Globus pallidus (tissue), 1 donor: ENCODE data around the gene MICAL3.
"Not testable (repeated sequence)": the region's sequence is repeated elsewhere in the genome, so short reads cannot be mapped to it uniquely, and the experiment has no call there.

ENCODE experiments used
- DNase-seq: peaks from one replicate; pipeline ENCODE4 v3.0.0-alpha.2; 2015; ENCODE audit warnings: low spot score

The MICAL3 gene

GRCh38 chr22:17954200-17954859 lies 70.0 kb downstream of the MICAL3 start:
- no peak for DNase-seq

GRCh38 chr22:17953147-17953546 lies 71.2 kb downstream of the MICAL3 start:
- no peak for DNase-seq

- no peak for DNase-seq
Measured at GRCh38 chr22:17952273-17952801, 72.0 kb downstream of the MICAL3 start.

GRCh38 chr22:17951315-17951714 lies 73.0 kb downstream of the MICAL3 start:
- DNase-seq, result no peak

- DNase-seq, result no peak
Measured at GRCh38 chr22:17950651-17951214, 73.6 kb downstream of the MICAL3 start.

GRCh38 chr22:17949642-17950473 lies 74.5 kb downstream of the MICAL3 start:
- DNase-seq, result no peak

- DNase-seq, result no peak
Measured at GRCh38 chr22:17948101-17948500, 76.3 kb downstream of the MICAL3 start.

- no peak for DNase-seq
Measured at GRCh38 chr22:17946662-17947367, 77.5 kb downstream of the MICAL3 start.

- no peak for DNase-seq
Measured at GRCh38 chr22:17945888-17946648, 78.3 kb downstream of the MICAL3 start.

GRCh38 chr22:17945156-17945887 lies 79.0 kb downstream of the MICAL3 start:
- no peak for DNase-seq

- no peak for DNase-seq
Measured at GRCh38 chr22:17944256-17944655, 80.1 kb downstream of the MICAL3 start.

- DNase-seq, result no peak
Measured at GRCh38 chr22:17943533-17944249, 80.7 kb downstream of the MICAL3 start.

- no peak for DNase-seq
Measured at GRCh38 chr22:17942721-17943120, 81.6 kb downstream of the MICAL3 start.

GRCh38 chr22:17941471-17942406 lies 82.6 kb downstream of the MICAL3 start:
- DNase-seq, result no peak

GRCh38 chr22:17939579-17939978 lies 84.8 kb downstream of the MICAL3 start:
- no peak for DNase-seq

GRCh38 chr22:17939011-17939410 lies 85.3 kb downstream of the MICAL3 start:
- DNase-seq, result no peak

GRCh38 chr22:17938484-17938924 lies 85.9 kb downstream of the MICAL3 start:
- DNase-seq, result no peak

GRCh38 chr22:17932457-17932856 lies 91.9 kb downstream of the MICAL3 start:
- not testable (repeated sequence) for DNase-seq

- no peak for DNase-seq
Measured at GRCh38 chr22:17931400-17931825, 92.9 kb downstream of the MICAL3 start.
